Type B pancreatic cell (in vitro differentiated cells): ENCODE measurements around the gene TKTL1. TPM values are rescaled to one million over a fixed set of nuclear protein-coding genes. Genes with fewer than 3 reads are reported as not detected.

Experiments used
- DNase-seq: peaks from one replicate; pipeline ENCODE4 v3.0.0; 2021; ENCODE audit warnings: mixed read lengths; ENCODE audit not compliant: unreplicated experiment; ENCODE audit errors: extremely low spot score
- H3K27ac Mint-ChIP-seq: 2 replicates; pipeline ENCODE4 v1.8.0; 2021; ENCODE audit warnings: mild to moderate bottlenecking, mixed read lengths
- H3K27me3 Mint-ChIP-seq: 2 replicates; pipeline ENCODE4 v1.8.0; 2021; ENCODE audit warnings: mixed read lengths
- H3K36me3 Mint-ChIP-seq: 2 replicates; pipeline ENCODE4 v1.8.0; 2021; ENCODE audit warnings: mixed read lengths
- H3K4me1 Mint-ChIP-seq: one replicate; pipeline ENCODE4 v1.8.0; 2021; ENCODE audit warnings: mixed read lengths; ENCODE audit not compliant: unreplicated experiment
- H3K4me3 Mint-ChIP-seq: 2 replicates; pipeline ENCODE4 v1.8.0; 2021; ENCODE audit warnings: mild to moderate bottlenecking, mixed read lengths
- H3K9me3 Mint-ChIP-seq: 2 replicates; pipeline ENCODE4 v1.8.0; 2021; ENCODE audit warnings: mixed read lengths
- CTCF ChIP-seq: fragments of 200-600 bp; sonication (generic); conservative IDR thresholded peaks from 2 replicates; pipeline ENCODE4 v1.5.0; 2021; ENCODE audit warnings: antibody characterized with exemption, mild to moderate bottlenecking
- total RNA-seq: library from RNA; stranded (reverse); gene quantifications from 2 replicates; pipeline ENCODE4 v1.2.1, GENCODE V29; 2021; ENCODE audit warnings: low replicate concordance

The TKTL1 gene
- total RNA-seq, 1 donor from 2014 or later = 0.56 TPM

GRCh38 chrX:154378799-154379568 is 83.4 kb downstream of the TKTL1 start, which contains the start of gene EMD:
EMD (plus strand) TSS chrX:154379295; CDS start chrX:154379485, 190 bp downstream.
- Mint-ChIP-seq H3K36me3 (no peaks in the 10 kb centered on the region), H3K4me3 (peak within 1 kb of the TSS; percentile 89), H3K27me3 (no peaks in the 10 kb centered on the region), H3K9me3 (no peaks in the 10 kb centered on the region), H3K27ac (peak within 1 kb of the TSS; percentile 95), H3K4me1 (peaks cover 4% of the 10 kb centered on the region)
- TF ChIP-seq CTCF = no peak
- DNase-seq = peak; percentile 96

GRCh38 chrX:154379569-154379951 is 84.0 kb downstream of the TKTL1 start:
- Mint-ChIP-seq H3K9me3 (no peaks in the 10 kb centered on the region), H3K4me1 (peaks cover 4% of the 10 kb centered on the region), H3K27me3 (no peaks in the 10 kb centered on the region), H3K36me3 (no peaks in the 10 kb centered on the region), H3K27ac (peak overlapping the region; percentile 95), H3K4me3 (peak overlapping the region; percentile 89)
- TF ChIP-seq CTCF = no peak
- no peak for DNase-seq

Other genes starting within 250 kb of the TKTL1 start
- 32.0 and 37.7 TPM in 2 replicates for gene MECP2, start 198.1 kb upstream of the TKTL1 start, total RNA-seq
- not detected in 2 replicates for gene OPN1LW, start 151.6 kb upstream of the TKTL1 start, total RNA-seq
- not detected in 2 replicates for gene OPN1MW, start 113.2 kb upstream of the TKTL1 start, total RNA-seq
- gene OPN1MW2, start 76.0 kb upstream of the TKTL1 start, total RNA-seq = not detected in 2 replicates
- gene OPN1MW3, start 38.2 kb upstream of the TKTL1 start, total RNA-seq = not detected in 2 replicates
- gene TEX28, start 671 bp upstream of the TKTL1 start, total RNA-seq = not detected in 2 replicates
- 806 and 851 TPM in 2 replicates for gene FLNA, start 78.8 kb downstream of the TKTL1 start, total RNA-seq
- gene EMD, start 83.5 kb downstream of the TKTL1 start, total RNA-seq = 56.7 and 62.7 TPM in 2 replicates
- gene RPL10, start 102.6 kb downstream of the TKTL1 start, total RNA-seq = 2,880 and 3,042 TPM in 2 replicates
- 13.3 and 14.4 TPM in 2 replicates for gene DNASE1L1, start 113.5 kb downstream of the TKTL1 start, total RNA-seq
- gene TAFAZZIN, start 115.7 kb downstream of the TKTL1 start, total RNA-seq = 30.5 and 46.1 TPM in 2 replicates
- 105 and 159 TPM in 2 replicates for gene ATP6AP1, start 132.9 kb downstream of the TKTL1 start, total RNA-seq
- 105 and 159 TPM in 2 replicates for gene GDI1, start 141.4 kb downstream of the TKTL1 start, total RNA-seq
- gene FAM50A, start 148.3 kb downstream of the TKTL1 start, total RNA-seq = 59.2 and 63.8 TPM in 2 replicates
- gene PLXNA3, start 162.5 kb downstream of the TKTL1 start, total RNA-seq = 62.9 and 85.1 TPM in 2 replicates
- gene LAGE3, start 183.5 kb downstream of the TKTL1 start, total RNA-seq = 12.9 and 15.9 TPM in 2 replicates
- gene UBL4A, start 190.8 kb downstream of the TKTL1 start, total RNA-seq = 23.3 and 28.7 TPM in 2 replicates
- 13.0 and 23.0 TPM in 2 replicates for gene SLC10A3, start 194.8 kb downstream of the TKTL1 start, total RNA-seq
- gene FAM3A, start 220.4 kb downstream of the TKTL1 start, total RNA-seq = 34.1 and 35.9 TPM in 2 replicates